Activated T-cell treated with anti-CD3 and anti-CD28 coated beads for 4 hours (primary cell): ENCODE measurements around the gene VWA8.
"Not testable (repeated sequence)": the region's sequence is repeated elsewhere in the genome, so short reads cannot be mapped to it uniquely, and the experiment has no call there.

Source experiments
- DNase-seq: peaks from one replicate; pipeline ENCODE4 v3.0.0-alpha.2; 2020

The VWA8 gene

DNA sequence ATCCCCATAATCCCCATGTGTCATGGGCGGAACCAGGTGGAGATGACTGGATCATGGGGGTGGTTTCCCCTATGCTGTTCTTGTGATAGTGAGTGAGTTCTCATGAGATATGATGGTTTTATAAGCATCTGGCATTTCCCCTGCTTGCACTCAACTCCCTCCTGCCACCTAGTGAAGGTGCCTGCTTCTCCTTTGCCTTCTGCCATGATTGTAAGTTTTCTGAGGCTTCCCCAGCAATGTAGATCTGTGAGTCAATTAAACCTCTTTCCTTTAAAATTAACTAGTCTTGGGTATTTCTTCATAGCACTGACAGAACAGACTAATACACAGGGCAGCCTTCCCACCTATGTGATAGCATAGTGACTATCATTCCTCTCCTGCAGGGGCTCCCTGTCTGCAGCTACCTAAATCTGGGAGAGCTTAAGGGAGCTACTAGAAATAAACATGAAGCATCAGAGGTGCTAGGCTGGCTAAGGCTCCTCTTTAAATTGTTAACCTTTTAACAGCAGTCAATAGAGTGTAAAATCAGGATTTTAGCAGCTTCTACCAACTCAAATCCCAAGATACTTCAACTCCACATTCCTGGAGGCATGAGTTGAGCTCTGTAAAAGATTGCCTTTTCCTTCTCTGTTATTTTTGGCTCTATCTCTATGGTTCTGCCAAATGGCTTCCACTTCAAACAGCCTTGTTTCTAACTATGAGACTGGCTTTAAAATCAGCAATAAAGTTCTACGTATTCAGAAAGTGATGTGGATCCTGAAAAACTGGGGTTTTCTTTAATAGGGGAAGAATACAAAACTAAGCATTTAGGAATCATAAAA is 112.3 kb downstream of the VWA8 start:
- no peak for DNase-seq

- DNase-seq, result no peak
Measured at GRCh38 chr13:41847216-41847615, 113.7 kb downstream of the VWA8 start.

- no peak for DNase-seq
Measured at GRCh38 chr13:41842036-41842620, 118.8 kb downstream of the VWA8 start.

GRCh38 chr13:41837629-41838028 is 123.3 kb downstream of the VWA8 start:
- no peak for DNase-seq

- DNase-seq, result no peak
Measured at GRCh38 chr13:41835871-41836270, 125.0 kb downstream of the VWA8 start.

DNA sequence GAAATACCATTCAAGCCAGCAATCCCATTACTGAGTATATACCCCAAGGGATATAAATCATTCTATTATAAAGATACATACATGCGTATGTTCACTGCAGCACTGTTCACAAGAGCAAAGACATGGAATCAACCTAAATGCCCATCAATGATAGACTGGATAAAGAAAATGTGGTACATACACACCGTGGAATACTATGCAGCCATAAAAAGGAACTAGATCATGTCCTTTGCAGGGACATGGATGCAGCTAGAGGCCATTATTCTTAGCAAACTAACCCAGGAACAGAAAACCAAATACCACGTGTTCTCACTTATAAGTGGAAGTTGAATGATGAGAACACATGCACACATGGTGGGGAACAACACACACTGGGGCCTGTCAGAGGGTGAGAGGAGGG is 126.2 kb downstream of the VWA8 start:
- not testable (repeated sequence) for DNase-seq

DNA sequence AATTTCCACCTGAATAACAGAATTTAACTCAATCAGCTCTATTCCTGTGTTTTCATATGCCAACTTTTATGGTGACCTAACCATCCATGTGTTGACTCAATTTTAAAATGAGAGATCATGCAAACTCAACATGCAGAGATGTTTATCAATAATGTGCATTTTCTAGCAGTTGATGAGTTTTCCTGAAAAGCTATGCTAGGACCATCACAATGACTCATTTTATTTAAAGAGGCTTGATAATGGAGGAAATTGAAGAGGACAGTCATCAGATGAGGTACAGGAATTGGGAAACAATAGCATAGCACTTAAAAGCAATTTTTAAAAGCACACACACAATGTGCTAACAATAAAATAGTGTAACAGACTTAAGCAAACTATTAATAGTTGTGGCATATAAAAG is 127.1 kb downstream of the VWA8 start:
- no peak for DNase-seq

GRCh38 chr13:41833201-41833600 is 127.7 kb downstream of the VWA8 start:
- no peak for DNase-seq

DNA sequence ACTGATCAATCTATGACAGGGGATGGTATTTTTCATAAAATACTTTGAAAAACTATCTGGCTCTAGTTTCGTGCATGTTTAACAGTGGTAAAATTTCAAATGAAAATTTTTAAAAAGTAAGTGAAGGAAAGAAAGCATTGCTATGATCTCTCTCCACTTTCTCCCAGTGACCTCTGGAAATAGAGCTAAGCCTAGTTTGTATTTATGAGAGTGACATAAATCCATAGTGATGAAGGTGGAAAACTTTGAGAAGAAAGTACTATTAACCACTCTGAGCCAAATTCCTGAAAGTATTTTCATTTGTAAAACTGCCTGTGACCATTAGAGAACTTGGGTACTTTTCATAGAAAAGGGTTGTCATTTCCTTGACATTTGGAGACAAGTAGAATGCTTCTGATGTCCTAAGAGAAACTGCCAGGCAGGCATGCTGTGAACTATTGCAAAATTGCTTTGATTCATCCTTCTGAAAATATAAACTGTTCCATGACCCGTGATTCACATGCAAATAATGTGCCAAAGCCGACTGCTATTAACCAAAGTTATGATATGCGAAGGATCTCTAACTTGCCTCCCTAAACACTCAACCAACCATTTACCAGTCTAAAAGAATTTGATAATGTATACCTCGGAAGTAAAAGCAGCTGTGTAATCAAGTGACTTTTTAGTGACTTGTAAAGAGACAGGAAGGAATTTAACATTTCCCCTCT is 133.2 kb downstream of the VWA8 start:
- DNase-seq, result no peak

DNA sequence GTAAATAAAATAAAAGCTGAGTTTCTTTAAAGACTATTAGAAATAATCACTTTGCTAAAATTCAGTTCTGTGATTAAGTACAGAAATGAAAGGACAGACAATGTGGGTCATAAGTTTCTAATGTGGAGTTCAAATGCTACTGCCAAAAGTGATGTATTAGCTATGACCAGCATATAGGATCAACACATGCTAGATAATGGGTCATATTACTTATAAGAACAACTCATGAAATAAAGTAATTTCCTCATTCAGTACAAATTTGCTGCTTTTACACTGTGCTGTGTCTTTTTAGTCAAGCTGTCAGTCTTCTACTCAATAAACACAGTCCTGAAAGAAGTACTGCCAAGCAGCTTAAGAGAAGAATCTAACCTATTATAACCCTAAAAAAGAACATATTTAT is 135.2 kb downstream of the VWA8 start:
- DNase-seq, result no peak

DNA sequence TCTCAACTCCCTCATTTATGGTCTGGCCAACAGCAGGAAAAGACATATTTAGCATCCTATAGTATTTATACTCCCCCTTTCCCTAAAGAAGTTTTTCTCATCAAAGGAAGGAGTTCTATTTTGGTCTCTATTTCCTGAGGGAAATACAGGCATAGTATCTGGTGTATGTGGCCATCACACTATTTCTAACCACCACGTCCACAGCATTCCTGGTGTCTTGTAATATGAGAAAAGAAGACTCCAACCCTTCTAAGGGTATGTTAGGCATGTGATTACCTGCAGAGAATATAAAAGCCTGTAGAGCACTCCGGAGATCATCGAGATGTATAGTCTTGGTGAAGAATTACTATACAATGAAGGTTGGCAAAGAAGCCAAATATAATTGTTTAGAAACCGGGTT is 137.4 kb downstream of the VWA8 start:
- no peak for DNase-seq

GRCh38 chr13:41822560-41822959 is 138.3 kb downstream of the VWA8 start:
- DNase-seq, result no peak

DNA sequence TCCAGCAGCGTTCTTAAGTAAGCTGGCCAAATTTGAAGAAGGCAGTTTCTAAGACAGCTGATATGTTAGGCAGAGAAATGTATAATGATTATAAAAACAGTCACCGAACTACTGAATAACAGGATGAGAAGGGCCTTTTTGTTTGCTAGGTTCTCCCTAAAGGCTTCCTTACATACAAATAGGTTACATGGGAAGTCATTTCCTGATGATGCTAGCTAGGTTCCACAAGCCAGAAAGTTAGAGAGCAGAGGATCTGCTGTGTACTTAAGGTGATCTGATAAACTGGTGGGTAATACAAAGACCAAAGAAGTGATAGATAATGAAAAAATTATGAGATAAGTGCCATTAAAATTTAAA is 139.7 kb downstream of the VWA8 start:
- no peak for DNase-seq

DNA sequence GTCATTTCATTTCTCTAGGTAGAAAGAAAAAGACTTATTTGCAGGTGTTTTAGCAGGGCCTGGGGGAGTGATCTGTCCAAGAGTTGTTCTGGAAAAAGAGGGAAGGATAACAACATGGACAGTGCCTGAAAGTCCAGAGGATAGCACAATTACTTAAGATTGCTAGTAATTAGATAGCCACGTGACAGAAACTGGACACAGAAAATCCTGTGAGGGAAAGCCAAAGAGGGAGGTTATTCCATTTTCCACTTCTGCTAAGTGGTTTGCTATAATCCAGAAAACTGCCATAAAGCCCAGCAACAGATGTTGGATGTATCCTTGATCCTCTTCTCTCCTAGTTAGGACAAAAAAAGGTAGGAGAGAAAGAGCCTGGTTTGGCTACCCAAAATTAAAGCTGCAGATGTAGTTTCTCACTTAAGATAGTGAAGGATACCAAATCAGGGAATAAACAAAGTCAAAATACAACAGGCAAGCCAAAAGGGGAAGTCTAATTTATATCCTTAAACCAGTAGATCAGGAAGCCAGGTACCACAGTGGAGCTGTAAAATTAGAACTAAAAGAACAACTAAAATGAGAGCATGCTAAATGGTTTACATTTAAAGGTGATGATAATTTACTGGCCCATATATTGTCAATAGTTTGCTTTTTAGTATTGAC is 140.2 kb downstream of the VWA8 start:
- DNase-seq, result no peak

DNA sequence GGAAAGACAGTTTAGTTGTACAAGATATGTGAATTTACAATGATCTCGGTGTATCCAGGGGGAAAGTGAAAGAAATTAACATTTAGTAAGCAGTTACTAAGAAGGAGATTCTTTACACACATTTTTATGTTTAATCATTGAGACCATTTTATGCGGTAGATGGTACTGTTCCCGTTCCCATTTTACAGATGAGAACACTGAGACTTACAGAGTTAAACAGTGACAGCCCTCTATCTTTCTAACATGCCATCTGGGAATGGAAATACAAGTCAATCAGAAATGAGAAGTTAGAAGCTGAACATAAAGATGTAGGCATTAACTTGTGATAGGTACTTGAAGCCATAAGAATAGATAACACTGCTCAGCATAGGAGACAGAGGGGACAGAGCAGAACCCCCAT is 144.9 kb downstream of the VWA8 start:
- DNase-seq, result no peak

GRCh38 chr13:41813426-41813825 is 147.5 kb downstream of the VWA8 start:
- DNase-seq, result no peak

DNA sequence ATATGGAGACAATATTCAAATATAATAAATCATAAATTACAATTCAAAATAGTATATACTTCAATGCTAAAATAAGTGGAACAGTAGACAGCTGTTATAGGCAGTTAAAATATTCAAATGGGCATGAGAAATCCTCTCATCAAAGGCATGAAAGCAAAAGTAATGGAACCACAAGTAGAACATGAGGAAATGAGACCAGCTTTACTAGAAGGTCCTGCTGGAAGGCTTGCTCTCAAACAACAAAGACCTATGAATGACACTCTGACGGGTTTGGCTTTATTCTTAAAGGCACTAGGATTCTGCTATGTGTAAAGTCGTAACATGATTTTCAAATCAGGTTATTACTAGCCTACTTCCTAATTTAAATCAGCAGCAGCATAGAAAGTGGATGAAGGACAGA is 148.1 kb downstream of the VWA8 start:
- DNase-seq, result no peak

DNA sequence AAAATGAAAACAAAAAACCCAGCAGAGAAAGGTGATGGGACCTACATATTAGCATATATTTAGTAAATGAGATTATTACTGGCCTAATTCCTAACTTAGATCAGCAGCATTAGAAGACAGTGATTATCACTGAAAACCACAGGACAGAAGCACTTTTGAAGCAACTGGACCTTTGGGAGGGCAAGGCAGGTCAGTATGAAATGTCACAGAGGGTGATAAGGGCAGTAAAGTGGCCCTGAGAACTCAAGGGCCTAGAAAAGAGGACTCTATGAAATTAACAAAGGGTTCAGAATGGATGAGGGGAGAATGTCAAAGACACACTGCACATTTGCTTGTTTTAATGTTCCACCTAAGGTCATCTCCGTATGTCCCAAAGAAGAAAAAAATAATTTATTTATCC is 148.7 kb downstream of the VWA8 start:
- no peak for DNase-seq

DNA sequence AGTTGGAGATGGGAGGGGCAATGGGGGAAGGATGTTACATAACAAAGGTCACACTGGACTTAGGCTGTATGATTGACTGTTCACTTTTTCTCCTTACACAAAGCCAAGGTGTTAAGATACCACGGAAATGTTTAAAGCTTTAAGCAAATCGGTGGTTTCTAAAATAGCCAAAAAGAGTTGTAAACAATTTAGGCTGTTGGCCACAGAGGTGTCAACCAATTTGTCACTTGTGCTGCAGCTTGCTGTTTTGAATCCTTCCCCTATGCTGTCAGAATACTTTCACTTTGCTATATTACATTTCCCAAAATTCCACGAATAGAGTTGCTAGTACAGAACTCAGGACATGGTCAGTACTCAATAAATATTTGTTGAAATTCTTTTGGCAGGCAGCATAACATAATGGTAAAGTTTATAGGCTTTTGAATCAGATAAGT is 149.3 kb downstream of the VWA8 start:
- DNase-seq, result no peak

DNA sequence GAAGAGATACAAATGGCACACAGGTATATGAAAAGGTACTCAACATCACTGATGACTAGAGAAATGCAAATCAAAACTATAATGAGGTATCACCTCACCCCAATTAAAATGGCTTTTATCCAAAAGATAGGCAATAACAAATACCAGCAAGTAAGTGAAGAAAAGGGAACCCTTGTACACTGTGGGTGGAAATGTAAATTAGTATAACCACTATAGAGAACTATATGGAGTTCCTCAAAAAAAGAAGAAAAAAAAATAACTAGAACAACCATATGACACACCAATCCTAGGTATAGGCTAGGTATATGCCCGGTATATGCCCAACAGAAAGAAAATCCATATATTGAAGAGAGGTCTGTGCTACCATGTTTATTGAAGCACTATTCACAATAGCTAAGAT is 150.9 kb downstream of the VWA8 start:
- DNase-seq, result no peak

DNA sequence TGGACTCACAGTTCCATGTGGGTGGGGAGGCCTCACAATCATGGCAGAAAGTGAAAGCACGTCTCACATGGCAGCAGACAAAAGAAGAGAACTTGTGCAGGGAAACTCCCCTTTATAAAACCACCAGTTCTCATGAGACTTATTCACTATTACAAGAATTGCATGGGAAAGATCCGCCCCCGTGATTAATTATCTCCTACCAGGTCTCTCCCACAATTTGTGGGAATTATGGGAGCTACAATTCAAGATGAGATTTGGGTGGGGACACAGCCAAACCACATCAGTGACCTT is 157.5 kb downstream of the VWA8 start:
- DNase-seq, result not testable (repeated sequence)

- no peak for DNase-seq
Measured at GRCh38 chr13:41802684-41803444, 158.0 kb downstream of the VWA8 start.

- no peak for DNase-seq
Measured at GRCh38 chr13:41802043-41802683, 158.7 kb downstream of the VWA8 start.
